HuH-7 (cell line): Measurements from ENCODE around the gene CERS6.

ENCODE experiments used
- DNase-seq: peaks from one replicate; pipeline ENCODE4 v3.0.0; 2011; ENCODE audit warnings: low spot score

CERS6 gene

GRCh38 chr2:168443818-168444217 is 12.3 kb upstream of the CERS6 start:
- no peak for DNase-seq

- no peak for DNase-seq
Observed at GRCh38 chr2:168445960-168446359, 10.1 kb upstream of the CERS6 start.

GRCh38 chr2:168448980-168449379 is 7.1 kb upstream of the CERS6 start:
- no peak for DNase-seq

GRCh38 chr2:168449419-168449818 is 6.7 kb upstream of the CERS6 start:
- DNase-seq: no peak

GRCh38 chr2:168450171-168450570 is 5.9 kb upstream of the CERS6 start:
- DNase-seq: no peak

GRCh38 chr2:168450732-168451131 is 5.3 kb upstream of the CERS6 start:
- no peak for DNase-seq

- no peak for DNase-seq
Observed at GRCh38 chr2:168452781-168453180, 3.3 kb upstream of the CERS6 start.

GRCh38 chr2:168453404-168453803 is 2.7 kb upstream of the CERS6 start:
- DNase-seq: no peak

GRCh38 chr2:168454737-168455644 is 1.1 kb upstream of the CERS6 start:
- no peak for DNase-seq

GRCh38 chr2:168456521-168457189 is 583 bp downstream of the CERS6 start:
- DNase-seq: peak; percentile 39

- no peak for DNase-seq
Observed at GRCh38 chr2:168457190-168457895, 1.3 kb downstream of the CERS6 start.

- no peak for DNase-seq
Observed at GRCh38 chr2:168458139-168458538, 2.1 kb downstream of the CERS6 start.

GRCh38 chr2:168459256-168459655 is 3.2 kb downstream of the CERS6 start:
- no peak for DNase-seq

- DNase-seq: no peak
Observed at GRCh38 chr2:168460571-168460970, 4.5 kb downstream of the CERS6 start.

GRCh38 chr2:168461178-168461941 is 5.3 kb downstream of the CERS6 start:
- no peak for DNase-seq

GRCh38 chr2:168461942-168462331 is 5.9 kb downstream of the CERS6 start:
- no peak for DNase-seq

GRCh38 chr2:168462543-168463045 is 6.5 kb downstream of the CERS6 start:
- DNase-seq: no peak

GRCh38 chr2:168465594-168465993 is 9.5 kb downstream of the CERS6 start:
- no peak for DNase-seq

GRCh38 chr2:168466190-168466737 is 10.2 kb downstream of the CERS6 start:
- no peak for DNase-seq

- DNase-seq: no peak
Observed at GRCh38 chr2:168466834-168467565, 10.9 kb downstream of the CERS6 start.

- no peak for DNase-seq
Observed at GRCh38 chr2:168467729-168468128, 11.7 kb downstream of the CERS6 start.
